K562 (cell line): ENCODE data around the gene TMEM63A. TPM values are rescaled to one million over a fixed set of nuclear protein-coding genes. Genes with fewer than 3 reads are reported as not detected.

Experiments
- ARID1B ChIP-seq: fragments of 450-650 bp; IDR thresholded peaks from 2 replicates; pipeline ENCODE4 v1.6.1; 2016; ENCODE audit warnings: antibody characterized with exemption, mild to moderate bottlenecking, inconsistent platforms
- ATF4 ChIP-seq: fragments of 450-650 bp; formaldehyde crosslinking; IDR thresholded peaks from 2 replicates; pipeline ENCODE4 v1.4.0; 2022; ENCODE audit warnings: mild to moderate bottlenecking, moderate library complexity
- CBFA2T2 ChIP-seq: fragments of 450-650 bp; conservative IDR thresholded peaks from 2 replicates; pipeline ENCODE4 v1.6.1; 2017; ENCODE audit warnings: mild to moderate bottlenecking
- CBFA2T3 ChIP-seq: fragments of 450-650 bp; IDR thresholded peaks from 2 replicates; pipeline ENCODE4 v1.6.1; 2017
- DACH1 ChIP-seq: fragments of 450-650 bp; IDR thresholded peaks from 2 replicates; pipeline ENCODE4 v1.6.1; 2018; ENCODE audit not compliant: partially characterized antibody
- EP400 ChIP-seq: fragments of 450-650 bp; IDR thresholded peaks from 2 replicates; pipeline ENCODE4 v1.6.1; 2017; ENCODE audit warnings: antibody characterized with exemption, mild to moderate bottlenecking, moderate library complexity
- JUNB ChIP-seq: fragments of 450-650 bp; formaldehyde crosslinking; conservative IDR thresholded peaks from 2 replicates; pipeline ENCODE4 v1.4.0; 2020; ENCODE audit warnings: mild to moderate bottlenecking
- JUND ChIP-seq, 2 experiments: IDR thresholded peaks; 2 replicates in 1 of 2; 3 replicates in 1 of 2; pipeline ENCODE4 v1.6.1; 2011; ENCODE audit warnings: borderline replicate concordance in 2 of 2, low read depth in 2 of 2, low read length in 2 of 2, improper control_type of control experiment in 1 of 2, missing biosample characterization in 1 of 2, missing genetic modification characterization in 1 of 2, missing genetic modification reagents in 1 of 2
- KLF16 ChIP-seq: IDR thresholded peaks from 2 replicates; pipeline ENCODE4 v1.6.1; 2016; ENCODE audit warnings: antibody characterized with exemption
- MCM5 ChIP-seq: fragments of 450-650 bp; IDR thresholded peaks from 2 replicates; pipeline ENCODE4 v1.6.1; 2016; ENCODE audit warnings: low read depth
- MEF2D ChIP-seq: conservative IDR thresholded peaks from 2 replicates; pipeline ENCODE4 v1.6.1; 2016; ENCODE audit warnings: low read depth, missing genetic modification characterization, missing compliant biosample characterization
- MYC ChIP-seq, 2 experiments: fragments of 250-450 bp in 1 of 2; sonication (Bioruptor Pico) in 1 of 2; IDR thresholded peaks; 2 replicates each; pipeline versions ENCODE4 v1.5.1 to v1.6.1; 2012 to 2021; ENCODE audit warnings: low read depth in 2 of 2, borderline replicate concordance in 1 of 2, improper control_type of control experiment in 1 of 2, low read length in 1 of 2, mild to moderate bottlenecking in 1 of 2, moderate library complexity in 1 of 2
- NFE2 ChIP-seq: IDR thresholded peaks from 2 replicates; pipeline ENCODE4 v1.6.1; 2014; ENCODE audit warnings: antibody characterized with exemption, low read depth
- RAD21 ChIP-seq, 2 experiments: fragments of 250-450 bp in 1 of 2; fragments of 450-650 bp in 1 of 2; sonication (Bioruptor Pico) in 1 of 2; formaldehyde crosslinking in 1 of 2; IDR thresholded peaks in 1 of 2; conservative IDR thresholded peaks in 1 of 2; 2 replicates each; pipeline versions ENCODE4 v1.4.0 to v1.8.0; 2020 to 2022; ENCODE audit warnings: mild to moderate bottlenecking in 2 of 2, moderate library complexity in 1 of 2
- SNIP1 ChIP-seq: fragments of 450-650 bp; IDR thresholded peaks from 2 replicates; pipeline ENCODE4 v1.7.1; 2017; ENCODE audit warnings: low read depth, mild to moderate bottlenecking
- SP1 ChIP-seq: sonication (generic); formaldehyde crosslinking; IDR thresholded peaks from 2 replicates; pipeline ENCODE4 v1.8.1; 2022; ENCODE audit warnings: mild to moderate bottlenecking, missing genetic modification reagents
- SREBF2 ChIP-seq: sonication (generic); formaldehyde crosslinking; IDR thresholded peaks from 2 replicates; pipeline ENCODE4 v1.4.0; 2020; ENCODE audit warnings: mild to moderate bottlenecking, missing genetic modification reagents
- TBL1XR1 ChIP-seq, 2 experiments: IDR thresholded peaks; 2 replicates each; pipeline ENCODE4 v1.6.1; 2012; ENCODE audit warnings: improper control_type of control experiment in 2 of 2, low read length in 2 of 2, mild to moderate bottlenecking in 1 of 2
- TRIM24 ChIP-seq, 2 experiments: fragments of 450-650 bp; IDR thresholded peaks; 2 replicates each; pipeline ENCODE4 v1.6.1; 2016
- YY1 ChIP-seq, 3 experiments: IDR thresholded peaks; 2 replicates each; pipeline ENCODE4 v1.6.1; 2011; ENCODE audit warnings: low read length in 2 of 3, mild to moderate bottlenecking in 2 of 3, moderate library complexity in 2 of 3, borderline replicate concordance in 1 of 3, control low read depth in 1 of 3, low read depth in 1 of 3; ENCODE audit not compliant: insufficient read depth in 3 of 3, insufficient replicate concordance in 2 of 3, control insufficient read depth in 1 of 3, insufficient read length in 1 of 3; ENCODE audit errors: extremely low read depth in 1 of 3
- ZBTB34 ChIP-seq: fragments of 250-450 bp; sonication (Bioruptor Pico); IDR thresholded peaks from 2 replicates; pipeline ENCODE4 v1.8.0; 2021; ENCODE audit warnings: mild to moderate bottlenecking, moderate library complexity
- ZNF217 ChIP-seq: sonication (generic); formaldehyde crosslinking; IDR thresholded peaks from 2 replicates; pipeline ENCODE4 v1.8.0; 2022; ENCODE audit warnings: mild to moderate bottlenecking, missing genetic modification reagents
- ZNF766 ChIP-seq: fragments of 200-800 bp; sonication (Bioruptor generic); conservative IDR thresholded peaks from 2 replicates; pipeline ENCODE4 v1.6.1; 2016; ENCODE audit warnings: missing genetic modification characterization, missing compliant biosample characterization
- polyA plus RNA-seq, 8 experiments: library from polyadenylated mRNA; depleted of rRNA in 4 of 8; stranded (reverse) in 5 of 8; unstranded in 3 of 8; fragments of >200 nt; fragmentation: Nextera tagmentation in 2 of 8; fragmentation: Illumina TruSeq in 1 of 8; extraction: Ambion mirVana in 2 of 8; extraction: Trizol in 1 of 8; gene quantifications; 2 replicates each; pipeline versions ENCODE4 v1.2.1 to v1.2.3, GENCODE V29; 2011 to 2014; ENCODE audit warnings: inconsistent platforms in 1 of 8, missing spikeins in 1 of 8
- total RNA-seq, 7 experiments: library from RNA; depleted of rRNA in 6 of 7; stranded (reverse); fragments of >200 nt in 6 of 7; fragmentation: Illumina TruSeq in 2 of 7; extraction: Trizol in 2 of 7; gene quantifications; 2 replicates each; pipeline versions ENCODE4 v1.2.1 to v1.2.3, GENCODE V29; 2011 to 2021; ENCODE audit warnings: low replicate concordance in 1 of 7
- TF ChIP-seq, protein P1 (sequence below): sonication (generic); formaldehyde crosslinking; IDR thresholded peaks from 2 replicates; pipeline ENCODE4 v1.8.0; 2022; ENCODE audit warnings: mild to moderate bottlenecking, missing genetic modification reagents

The TMEM63A gene
- total and polyA plus RNA-seq, 9 of the 15 experiments (the other 6 are each of a cell fraction or from before 2014, with no cell fraction given), result 2.0 to 54.6 (median 17.5) TPM

- TF ChIP-seq ARID1B (peak; percentile 87), SP1 (CRISPR knock-in tag) (peak; percentile 38; the same call in 1 of the 2 replicates), ZNF217 (CRISPR knock-in tag) (peak; percentile 77; the same call in 1 of the 2 replicates), NFE2 (peak; percentile 36; the same call in 1 of the 2 replicates), JUNB (CRISPR knock-in tag) (no peak), ZBTB34 (no peak), RAD21 (CRISPR knock-in tag; conservative IDR thresholded peaks at IDR 0.05 in 1 of 2, IDR thresholded peaks at IDR 0.05 in 1 of 2) (peak in 1 of 2 experiments; percentile 12; a peak in 1 of 4 replicates), MCM5 (no peak), YY1 (IDR thresholded peaks at IDR 0.05; ENCODE audit: borderline replicate concordance in 1 of 3, control insufficient read depth in 1 of 3, extremely low read depth in 1 of 3, insufficient read depth in 3 of 3, insufficient read length in 1 of 3, insufficient replicate concordance in 2 of 3, low read depth in 1 of 3, low read length in 2 of 3) (peak in 1 of 3 experiments; percentile 28), KLF16 (peak; percentile 67), CBFA2T2 (peak; percentile 48), TRIM24 (IDR thresholded peaks at IDR 0.05) (0 out of 4 replicates have a peak, but pooled peaks of 1 of the 2 experiments have one; percentile 38), MYC (IDR thresholded peaks at IDR 0.05; ENCODE audit: low read depth, low read length) (peak; percentile 49; the same call in 1 of the 2 replicates), MYC (CRISPR knock-in tag; IDR thresholded peaks at IDR 0.05; ENCODE audit: borderline replicate concordance, low read depth) (no peak), MEF2D (tag) (0 out of 2 replicates have a peak, but pooled peaks have one; percentile 18), SREBF2 (CRISPR knock-in tag) (no peak), TBL1XR1 (IDR thresholded peaks at IDR 0.05; ENCODE audit: low read length in 2 of 2) (peak in 1 of 2 experiments; percentile 23; a peak in 1 of 4 replicates), EP400 (peak; percentile 48; the same call in 1 of the 2 replicates), JUND (IDR thresholded peaks at IDR 0.05; ENCODE audit: borderline replicate concordance, low read depth, low read length) (0 out of 2 replicates have a peak, but pooled peaks have one; percentile 31), JUND (tag; IDR thresholded peaks at IDR 0.05; ENCODE audit: borderline replicate concordance, low read depth, low read length) (peak; percentile 16; the same call in 1 of the 3 replicates), ZNF766 (peak; percentile 52; the same call in 1 of the 2 replicates), DACH1 (peak; percentile 83), ATF4 (CRISPR knock-in tag) (0 out of 2 replicates have a peak, but pooled peaks have one; percentile 2), SNIP1 (no peak), CBFA2T3 (peak; percentile 73)
- TF ChIP-seq, protein P1, sequence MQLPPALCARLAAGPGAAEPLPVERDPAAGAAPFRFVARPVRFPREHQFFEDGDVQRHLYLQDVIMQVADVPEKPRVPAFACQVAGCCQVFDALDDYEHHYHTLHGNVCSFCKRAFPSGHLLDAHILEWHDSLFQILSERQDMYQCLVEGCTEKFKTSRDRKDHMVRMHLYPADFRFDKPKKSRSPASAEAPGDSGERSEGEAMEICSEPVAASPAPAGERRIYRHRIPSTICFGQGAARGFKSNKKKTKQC (CRISPR knock-in tag), result no peak
Measured at GRCh38 chr1:225931270-225932136, 49.3 kb upstream of the TMEM63A start (continued).
